Measurements from ENCODE around the gene ZNF48. TPM values are rescaled to one million over a fixed set of nuclear protein-coding genes. Genes with fewer than 3 reads are reported as not detected.
A peak's percentile ranks its signal among the peaks of the same experiment; 100 is the strongest.

The ZNF48 gene
- total RNA-seq, 1 experiment from 2014 or later = 12.4 TPM

DNA sequence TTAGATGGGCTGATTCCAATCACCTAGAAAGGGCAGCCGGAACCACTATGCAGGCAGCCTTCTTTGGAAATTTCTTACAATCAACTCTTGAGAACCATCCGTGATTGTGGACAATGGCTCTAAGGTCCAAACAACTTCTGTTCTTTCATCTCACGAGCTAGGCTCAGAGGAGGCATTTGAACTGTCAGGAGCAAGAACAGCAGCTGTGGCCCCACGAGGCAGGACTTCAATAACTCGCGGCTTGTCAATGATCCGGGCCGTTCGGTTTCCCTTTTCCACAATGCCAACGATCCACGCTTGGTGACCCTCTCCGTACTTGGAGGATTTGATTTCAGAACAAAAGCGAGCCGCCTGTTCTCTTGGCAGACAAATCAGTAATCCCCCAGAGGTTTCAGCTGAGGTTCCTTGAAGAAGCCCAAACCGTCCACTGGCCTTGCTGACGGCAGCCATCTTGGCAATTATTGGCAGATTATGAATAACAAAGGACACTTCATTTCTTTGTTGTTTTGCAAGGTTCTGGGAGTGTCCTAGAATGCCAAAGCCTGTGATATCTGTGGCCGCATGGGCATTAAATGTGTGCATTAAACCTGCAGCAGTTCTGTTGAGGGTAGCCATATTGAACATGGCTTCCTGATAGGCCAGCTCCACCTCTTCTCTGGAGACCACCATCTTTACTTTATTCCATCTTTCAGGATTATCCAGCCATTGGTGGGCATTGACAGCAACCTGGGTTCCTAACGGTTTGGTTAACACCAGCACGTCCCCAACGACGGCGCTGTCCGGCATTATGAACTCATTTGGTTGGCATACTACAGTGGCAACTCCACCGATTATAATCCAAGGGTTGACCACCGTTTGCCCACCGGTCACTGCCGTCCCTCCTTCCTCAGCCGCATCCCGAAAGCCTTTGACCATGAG is 49.3 kb downstream of the ZNF48 start:
- TSS peak; percentile 63 for BruUV-seq (replicated peaks)
- intact Hi-C loops (cut with micrococcal nuclease) = no loop called here
- peaks cover 7% of the 10 kb centered on the region for H3K9me3 Mint-ChIP-seq (ENCODE audit: unreplicated experiment)

DNA sequence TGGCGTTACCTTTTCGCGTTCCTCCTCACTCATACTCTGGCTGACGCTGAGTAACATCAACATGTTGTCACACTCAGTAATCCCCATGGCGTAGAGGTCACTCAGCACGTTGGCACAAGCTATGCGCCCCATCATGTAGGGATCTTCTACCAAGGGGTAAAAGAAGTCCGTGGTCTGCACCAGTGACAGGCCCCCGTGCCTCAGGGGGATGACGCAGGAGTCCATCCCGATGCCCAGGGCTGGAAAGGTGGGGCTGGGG is 49.9 kb downstream of the ZNF48 start:
- intact Hi-C loops (cut with micrococcal nuclease) = no loop called here
- H3K36me3 Mint-ChIP-seq (ENCODE audit: insufficient read depth, unreplicated experiment) = peaks cover 42% of the 10 kb centered on the region
- POLR2A ChIA-PET = interaction anchor here (1.0 to 3.9 kb wide), 13 partner anchors 15 to 189 kb away, joined by 3 to 18 read pairs (median 4); partner anchors contain the start of genes DCTPP1, ZNF689 and ZNF747
- CTCF ChIA-PET = interaction anchor here (0.7 to 2.2 kb wide), 5 partner anchors 10 to 184 kb away, joined by 3 to 9 read pairs (median 5); partner anchors contain the start of gene ZNF747
- no peak for DNase-seq (ENCODE audit: unreplicated experiment)
- BruUV-seq (replicated peaks) = no TSS peak
- H3K4me1 Mint-ChIP-seq (ENCODE audit: insufficient read depth, unreplicated experiment) = peaks cover 17% of the 10 kb centered on the region
- TF ChIP-seq CTCF (IDR thresholded peaks at IDR 0.05; ENCODE audit: unreplicated experiment) = no peak
- peaks cover 7% of the 10 kb centered on the region for H3K9me3 Mint-ChIP-seq (ENCODE audit: unreplicated experiment)
- H3K4me3 Mint-ChIP-seq (ENCODE audit: unreplicated experiment) = peak overlapping the region; percentile 80
- no peaks in the 10 kb centered on the region for H3K27me3 Mint-ChIP-seq (ENCODE audit: insufficient read depth, unreplicated experiment)
- H3K27ac Mint-ChIP-seq (ENCODE audit: low read depth, unreplicated experiment) = peak overlapping the region; percentile 90

More for the DNA sequence above, 49.3 kb downstream of the ZNF48 start:
- peaks cover 17% of the 10 kb centered on the region for H3K4me1 Mint-ChIP-seq (ENCODE audit: insufficient read depth, unreplicated experiment)
- no peak for DNase-seq (ENCODE audit: unreplicated experiment)
- H3K27ac Mint-ChIP-seq (ENCODE audit: low read depth, unreplicated experiment) = peak overlapping the region; percentile 90
- H3K4me3 Mint-ChIP-seq (ENCODE audit: unreplicated experiment) = peak overlapping the region; percentile 80
- CTCF ChIA-PET = interaction anchor here (0.6 to 2.2 kb wide), 6 partner anchors 9 to 184 kb away, joined by 3 to 9 read pairs (median 4); partner anchors contain the start of gene ZNF747
- H3K27me3 Mint-ChIP-seq (ENCODE audit: insufficient read depth, unreplicated experiment) = no peaks in the 10 kb centered on the region
- peaks cover 42% of the 10 kb centered on the region for H3K36me3 Mint-ChIP-seq (ENCODE audit: insufficient read depth, unreplicated experiment)
- POLR2A ChIA-PET = interaction anchor here (0.6 to 3.9 kb wide), 16 partner anchors 15 to 255 kb away, joined by 3 to 18 read pairs (median 4); partner anchors contain the start of genes DCTPP1, SRCAP, ZNF689 and ZNF747
- TF ChIP-seq CTCF (IDR thresholded peaks at IDR 0.05; ENCODE audit: unreplicated experiment) = no peak

DNA sequence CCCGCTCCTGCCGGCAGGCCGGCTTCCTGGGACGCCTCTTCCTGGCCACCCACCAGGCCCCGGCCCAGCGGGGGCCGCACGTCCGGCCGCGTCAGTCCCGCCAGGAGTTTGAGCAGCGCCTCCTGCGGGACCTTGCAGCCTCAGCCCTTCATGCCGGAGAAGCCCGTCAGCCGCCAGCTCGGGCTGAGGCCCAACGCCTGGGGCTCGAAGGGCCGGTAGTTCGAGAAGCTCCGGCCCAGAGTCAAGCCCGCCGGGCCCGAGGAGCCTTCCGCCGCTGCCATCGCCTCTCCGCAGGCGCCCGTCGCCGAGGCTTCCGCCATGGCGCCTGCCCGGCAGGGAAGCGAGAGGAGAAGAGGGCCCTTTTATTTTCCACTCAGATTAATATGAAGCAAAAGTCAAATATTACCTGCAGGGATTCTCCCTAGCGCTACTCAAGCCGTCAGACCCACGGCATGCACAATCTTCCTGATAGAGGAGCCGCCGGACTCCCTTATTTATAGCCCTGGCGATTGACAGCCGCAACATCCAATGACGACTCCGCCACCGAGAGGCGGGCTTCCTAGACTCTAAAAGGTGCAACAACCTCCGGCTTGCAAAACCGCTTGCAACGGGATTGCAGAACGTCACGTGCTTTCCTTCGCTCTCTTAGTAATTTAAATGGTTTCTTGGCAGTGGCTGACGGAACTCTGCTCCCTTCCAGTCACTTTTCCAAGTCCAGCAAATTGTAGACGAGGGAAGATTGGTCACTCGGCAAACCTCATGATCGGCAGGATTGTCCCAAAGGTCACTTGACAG is 50.4 kb downstream of the ZNF48 start, which contains the start of gene SEPHS2:
Gene SEPHS2, minus strand, starts transcription at position 467 of the 795 bp plus-strand sequence. Its CDS starts 147 bp downstream, at position 320.
- DNase-seq (ENCODE audit: unreplicated experiment) = peak; percentile 99
- Mint-ChIP-seq H3K27me3 (ENCODE audit: insufficient read depth, unreplicated experiment) (no peaks in the 10 kb centered on the region), H3K36me3 (ENCODE audit: insufficient read depth, unreplicated experiment) (peaks cover 42% of the 10 kb centered on the region), H3K27ac (ENCODE audit: low read depth, unreplicated experiment) (peak within 1 kb of the TSS; percentile 90), H3K4me1 (ENCODE audit: insufficient read depth, unreplicated experiment) (peaks cover 17% of the 10 kb centered on the region), H3K9me3 (ENCODE audit: unreplicated experiment) (peaks cover 7% of the 10 kb centered on the region), H3K4me3 (ENCODE audit: unreplicated experiment) (peak within 1 kb of the TSS; percentile 80)
- TF ChIP-seq CTCF (IDR thresholded peaks at IDR 0.05; ENCODE audit: unreplicated experiment) = peak; percentile 11
- BruUV-seq (replicated peaks) = no TSS peak
- CTCF ChIA-PET = interaction anchor here (0.6 to 2.2 kb wide), 7 partner anchors 8 to 183 kb away, joined by 3 to 9 read pairs (median 4); partner anchors contain the start of gene ZNF747
- intact Hi-C loops (cut with micrococcal nuclease) = no loop called here
- POLR2A ChIA-PET = interaction anchor here (0.6 to 3.9 kb wide), 16 partner anchors 12 to 189 kb away, joined by 3 to 18 read pairs (median 4); partner anchors contain the start of genes DCTPP1, ZNF689 and ZNF747
